Gastrocnemius medialis (tissue), 4 donors: Measurements from ENCODE around the gene CCS. TPM values are rescaled to one million over a fixed set of nuclear protein-coding genes. Genes with fewer than 3 reads are reported as not detected.
A peak's percentile ranks its signal among the peaks of the same experiment; 100 is the strongest.

Source experiments
- ATAC-seq, 2 donors: fragments of 150-250 bp; one replicate each; pipeline ENCODE4 v1.9.1; 2016
- DNase-seq, 2 donors: peaks; one replicate each; pipeline ENCODE4 v3.0.0-alpha.2; 2019
- H3K27ac ChIP-seq, 4 donors: fragments of 200-600 bp; sonication (generic); 1 replicate in 1 of 4; 2 replicates in 3 of 4; pipeline ENCODE4 v1.5.1; 2016 to 2018; ENCODE audit warnings: mild to moderate bottlenecking in 2 of 4, moderate library complexity in 1 of 4
- H3K27me3 ChIP-seq, 3 donors: fragments of 200-600 bp; sonication (generic) in 2 of 3; 1 replicate in 1 of 3; 2 replicates in 2 of 3; pipeline versions ENCODE4 v1.5.1 to v1.6.0; 2016 to 2019; ENCODE audit warnings: mild to moderate bottlenecking in 1 of 3, moderate library complexity in 1 of 3
- H3K36me3 ChIP-seq, 2 donors: fragments of 200-600 bp; sonication (generic) in 1 of 2; one replicate each; pipeline ENCODE4 v1.5.1; 2017 to 2018
- H3K4me1 ChIP-seq, 2 donors: fragments of 200-600 bp; sonication (generic) in 1 of 2; one replicate each; pipeline ENCODE4 v1.5.1; 2016 to 2017; ENCODE audit warnings: mild to moderate bottlenecking in 2 of 2
- H3K4me3 ChIP-seq, 4 donors: fragments of 200-600 bp; sonication (generic) in 3 of 4; 1 replicate in 1 of 4; 2 replicates in 3 of 4; pipeline ENCODE4 v1.5.1; 2016 to 2019; ENCODE audit warnings: mild to moderate bottlenecking in 2 of 4
- H3K9me3 ChIP-seq, 3 donors: fragments of 200-600 bp; sonication (generic) in 2 of 3; 1 replicate in 1 of 3; 2 replicates in 2 of 3; pipeline ENCODE4 v1.5.1; 2016 to 2019
- POLR2A ChIP-seq, 2 donors: fragments of 450-650 bp; IDR thresholded peaks; one replicate each; pipeline ENCODE4 v1.6.1; 2017; ENCODE audit warnings: antibody characterized with exemption in 2 of 2, mild to moderate bottlenecking in 2 of 2, moderate library complexity in 2 of 2
- in situ Hi-C, 4 donors: fragments of 200-750 bp; cut with MboI; loops; one replicate each; pipeline versions ENCODE4 v1.15.0 to v1.8.0; 2017; ENCODE audit warnings: low sequenced_read_pairs in 4 of 4
- intact Hi-C: fragments of 100-400 bp; cut with DNase I; formaldehyde crosslinking; loops from one replicate; pipeline ENCODE4 v1.15.1; 2023; ENCODE audit warnings: low total_unique reads
- total RNA-seq, 4 donors: library from RNA; depleted of rRNA; stranded (reverse); fragments of >200 nt; gene quantifications; one replicate each; pipeline versions ENCODE4 v1.1.0 to v1.2.3, GENCODE V29; 2016
- TF ChIP-seq, protein P1 (sequence below), 5 experiments: fragments of 450-650 bp in 3 of 5; fragments of 200-600 bp in 2 of 5; sonication (generic) in 2 of 5; IDR thresholded peaks in 4 of 5; conservative IDR thresholded peaks in 1 of 5; 1 replicate in 4 of 5; 2 replicates in 1 of 5; pipeline ENCODE4 v1.5.1; 2016 to 2019; ENCODE audit warnings: antibody characterized with exemption in 5 of 5, mild to moderate bottlenecking in 3 of 5, moderate library complexity in 3 of 5

Gene CCS
- total RNA-seq, 4 donors from 2014 or later, result 9.0 to 12.3 (median 11.7) TPM

DNA sequence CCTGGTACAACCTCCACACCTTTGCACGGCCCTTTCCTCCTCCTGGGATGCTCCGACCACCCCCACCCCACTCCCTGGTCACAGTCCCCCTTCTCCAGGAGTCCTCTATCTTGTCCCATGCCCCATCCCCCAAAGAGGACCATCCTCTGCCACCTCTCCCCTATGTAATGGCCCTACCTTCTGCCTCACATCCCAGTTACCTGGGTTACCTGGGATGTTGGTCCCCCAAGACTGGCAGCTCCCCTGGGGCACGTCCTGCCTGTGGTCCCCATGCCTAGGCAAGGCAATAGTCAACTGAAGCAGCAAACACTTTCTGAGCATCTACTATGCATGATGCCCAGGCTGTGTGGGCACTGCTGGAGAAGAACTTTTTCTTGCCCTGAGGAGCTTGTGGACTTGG is 37.6 kb upstream of the CCS start:
- no peak overlapping the region for H3K4me3 ChIP-seq
- no peaks in the 10 kb centered on the region for H3K9me3 ChIP-seq
- H3K27me3 ChIP-seq, result peaks cover 0 to 6% (median 0%) of the 10 kb centered on the region in 3 donors
- ATAC-seq (no peak), DNase-seq (no peak)
- no peak for TF ChIP-seq POLR2A (IDR thresholded peaks at IDR 0.05)
- TF ChIP-seq, protein P1, sequence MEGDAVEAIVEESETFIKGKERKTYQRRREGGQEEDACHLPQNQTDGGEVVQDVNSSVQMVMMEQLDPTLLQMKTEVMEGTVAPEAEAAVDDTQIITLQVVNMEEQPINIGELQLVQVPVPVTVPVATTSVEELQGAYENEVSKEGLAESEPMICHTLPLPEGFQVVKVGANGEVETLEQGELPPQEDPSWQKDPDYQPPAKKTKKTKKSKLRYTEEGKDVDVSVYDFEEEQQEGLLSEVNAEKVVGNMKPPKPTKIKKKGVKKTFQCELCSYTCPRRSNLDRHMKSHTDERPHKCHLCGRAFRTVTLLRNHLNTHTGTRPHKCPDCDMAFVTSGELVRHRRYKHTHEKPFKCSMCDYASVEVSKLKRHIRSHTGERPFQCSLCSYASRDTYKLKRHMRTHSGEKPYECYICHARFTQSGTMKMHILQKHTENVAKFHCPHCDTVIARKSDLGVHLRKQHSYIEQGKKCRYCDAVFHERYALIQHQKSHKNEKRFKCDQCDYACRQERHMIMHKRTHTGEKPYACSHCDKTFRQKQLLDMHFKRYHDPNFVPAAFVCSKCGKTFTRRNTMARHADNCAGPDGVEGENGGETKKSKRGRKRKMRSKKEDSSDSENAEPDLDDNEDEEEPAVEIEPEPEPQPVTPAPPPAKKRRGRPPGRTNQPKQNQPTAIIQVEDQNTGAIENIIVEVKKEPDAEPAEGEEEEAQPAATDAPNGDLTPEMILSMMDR (IDR thresholded peaks at IDR 0.05 in 4 of 5, conservative IDR thresholded peaks at IDR 0.05 in 1 of 5), result no peak
- H3K4me1 ChIP-seq, result peaks cover 6 to 10% of the 10 kb centered on the region in 2 donors
- H3K27ac ChIP-seq, result no peak overlapping the region
- no peaks in the 10 kb centered on the region for H3K36me3 ChIP-seq
- intact Hi-C loops (no loop called here), in situ Hi-C loops (no loop called here)

DNA sequence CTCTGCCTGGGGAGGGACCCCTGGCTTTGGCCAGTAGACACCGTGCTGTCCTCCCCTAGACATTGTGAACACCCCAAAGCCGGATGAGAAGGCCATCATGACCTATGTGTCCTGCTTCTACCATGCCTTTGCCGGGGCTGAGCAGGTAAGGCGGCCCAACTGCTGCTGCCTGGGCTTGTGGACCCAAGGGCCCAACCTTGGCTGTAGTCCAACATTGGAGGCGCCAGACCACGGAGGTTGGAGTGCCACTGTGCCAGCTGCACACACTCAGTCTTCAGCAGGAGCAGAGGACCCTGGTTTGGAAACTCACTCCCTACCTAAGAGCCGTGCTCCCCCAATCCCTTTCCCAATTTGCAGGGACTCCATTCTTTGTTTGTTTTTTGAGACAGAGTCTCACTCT is 36.9 kb upstream of the CCS start:
- peaks cover 0 to 6% (median 0%) of the 10 kb centered on the region in 3 donors for H3K27me3 ChIP-seq
- H3K4me3 ChIP-seq, result no peak overlapping the region
- H3K9me3 ChIP-seq, result no peaks in the 10 kb centered on the region
- H3K27ac ChIP-seq, result peak overlapping the region in 1 of 4 donors; percentile 34
- H3K36me3 ChIP-seq, result no peaks in the 10 kb centered on the region
- intact Hi-C loops (no loop called here), in situ Hi-C loops (no loop called here)
- DNase-seq (no peak), ATAC-seq (no peak)
- TF ChIP-seq POLR2A (IDR thresholded peaks at IDR 0.05), result no peak
- TF ChIP-seq, protein P1 (IDR thresholded peaks at IDR 0.05 in 4 of 5, conservative IDR thresholded peaks at IDR 0.05 in 1 of 5), result no peak
- peaks cover 6 to 10% of the 10 kb centered on the region in 2 donors for H3K4me1 ChIP-seq

DNA sequence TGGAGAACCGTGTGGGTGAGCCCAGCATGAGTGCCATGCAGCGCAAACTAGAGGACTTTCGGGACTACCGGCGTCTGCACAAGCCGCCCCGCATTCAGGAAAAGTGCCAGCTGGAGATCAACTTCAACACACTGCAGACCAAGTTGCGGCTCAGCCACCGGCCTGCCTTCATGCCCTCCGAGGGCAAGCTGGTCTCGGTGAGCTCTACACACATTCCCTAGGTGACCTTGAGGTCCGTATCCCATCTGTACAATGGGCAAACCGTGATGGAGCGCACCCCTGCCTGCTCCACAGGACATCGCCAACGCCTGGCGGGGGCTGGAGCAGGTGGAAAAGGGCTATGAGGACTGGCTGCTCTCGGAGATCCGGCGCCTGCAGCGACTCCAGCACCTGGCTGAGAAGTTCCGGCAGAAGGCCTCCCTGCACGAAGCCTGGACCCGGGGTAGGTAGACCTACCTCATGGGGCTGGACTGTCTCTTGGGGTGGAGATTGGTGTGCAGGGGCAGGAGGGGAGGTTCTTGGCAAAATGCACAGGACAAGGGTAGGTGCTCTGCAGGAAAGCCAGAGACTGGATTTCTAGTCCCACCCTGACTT is 35.2 kb upstream of the CCS start:
- H3K4me1 ChIP-seq, result peaks cover 6 to 10% of the 10 kb centered on the region in 2 donors
- no peak for ATAC-seq
- peaks cover 0 to 6% (median 0%) of the 10 kb centered on the region in 3 donors for H3K27me3 ChIP-seq
- no peak for DNase-seq
- no peaks in the 10 kb centered on the region for H3K9me3 ChIP-seq
- intact Hi-C loops (no loop called here), in situ Hi-C loops (no loop called here)
- peaks cover 0 to 5% of the 10 kb centered on the region in 2 donors for H3K36me3 ChIP-seq
- H3K27ac ChIP-seq, result peak overlapping the region in 1 of 4 donors; percentile 46
- H3K4me3 ChIP-seq, result no peak overlapping the region
- TF ChIP-seq, protein P1 (IDR thresholded peaks at IDR 0.05 in 4 of 5, conservative IDR thresholded peaks at IDR 0.05 in 1 of 5), result no peak
- no peak for TF ChIP-seq POLR2A (IDR thresholded peaks at IDR 0.05)

DNA sequence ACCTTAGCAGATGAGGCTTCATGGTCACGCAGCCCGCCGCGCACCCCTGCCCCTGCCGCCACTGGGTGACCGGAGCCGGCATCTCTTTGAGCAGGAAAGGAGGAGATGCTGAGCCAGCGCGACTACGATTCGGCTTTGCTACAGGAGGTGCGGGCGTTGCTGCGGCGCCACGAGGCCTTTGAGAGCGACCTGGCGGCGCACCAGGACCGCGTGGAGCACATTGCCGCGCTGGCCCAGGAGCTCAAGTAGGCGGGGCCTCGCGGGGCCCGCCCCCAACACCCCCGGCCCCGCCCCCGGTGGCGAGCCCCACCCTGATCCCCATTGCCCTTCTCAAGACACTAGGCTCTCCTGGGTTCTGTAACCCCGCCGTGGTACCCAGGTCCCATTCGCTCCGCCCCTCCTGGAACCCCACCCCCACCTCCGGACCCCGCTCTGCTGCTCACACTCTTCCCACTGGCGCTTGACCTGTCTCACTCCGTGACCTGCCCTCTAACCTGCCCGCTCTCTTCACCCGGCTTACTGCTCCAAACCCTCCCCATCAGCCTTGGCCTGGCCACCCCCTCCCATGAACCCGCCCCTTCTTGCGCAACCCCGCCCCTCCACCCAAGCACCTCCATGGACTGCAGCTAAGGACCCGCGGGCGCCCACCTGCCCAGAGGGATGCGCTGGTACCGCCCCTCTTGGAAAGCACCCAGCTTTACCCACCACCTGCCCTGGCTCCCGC is 33.7 kb upstream of the CCS start:
- DNase-seq, result no peak
- intact Hi-C loops, result no loop called here

More for the DNA sequence above, 33.7 kb upstream of the CCS start:
- Histone ChIP-seq H3K27me3 (peaks cover 0 to 6% (median 0%) of the 10 kb centered on the region in 3 donors), H3K9me3 (no peaks in the 10 kb centered on the region), H3K36me3 (peaks cover 0 to 17% of the 10 kb centered on the region in 2 donors), H3K4me3 (no peak overlapping the region), H3K4me1 (peaks cover 6 to 10% of the 10 kb centered on the region in 2 donors), H3K27ac (peak overlapping the region in 2 of 4 donors; percentile 44 to 46)
- TF ChIP-seq, protein P1 (IDR thresholded peaks at IDR 0.05 in 4 of 5, conservative IDR thresholded peaks at IDR 0.05 in 1 of 5), result no peak
- TF ChIP-seq POLR2A (IDR thresholded peaks at IDR 0.05), result no peak
- ATAC-seq, result peak in 1 of 2 donors; percentile 20
- in situ Hi-C loops, result no loop called here
